Measurements from ENCODE around the gene SCTR. TPM values are rescaled to one million over a fixed set of nuclear protein-coding genes. Genes with fewer than 3 reads are reported as not detected.

Gene SCTR
- total and polyA plus RNA-seq, 2 of the 13 experiments (the other 11 are each of a cell fraction or from before 2014, with no cell fraction given) = not detected

DNA sequence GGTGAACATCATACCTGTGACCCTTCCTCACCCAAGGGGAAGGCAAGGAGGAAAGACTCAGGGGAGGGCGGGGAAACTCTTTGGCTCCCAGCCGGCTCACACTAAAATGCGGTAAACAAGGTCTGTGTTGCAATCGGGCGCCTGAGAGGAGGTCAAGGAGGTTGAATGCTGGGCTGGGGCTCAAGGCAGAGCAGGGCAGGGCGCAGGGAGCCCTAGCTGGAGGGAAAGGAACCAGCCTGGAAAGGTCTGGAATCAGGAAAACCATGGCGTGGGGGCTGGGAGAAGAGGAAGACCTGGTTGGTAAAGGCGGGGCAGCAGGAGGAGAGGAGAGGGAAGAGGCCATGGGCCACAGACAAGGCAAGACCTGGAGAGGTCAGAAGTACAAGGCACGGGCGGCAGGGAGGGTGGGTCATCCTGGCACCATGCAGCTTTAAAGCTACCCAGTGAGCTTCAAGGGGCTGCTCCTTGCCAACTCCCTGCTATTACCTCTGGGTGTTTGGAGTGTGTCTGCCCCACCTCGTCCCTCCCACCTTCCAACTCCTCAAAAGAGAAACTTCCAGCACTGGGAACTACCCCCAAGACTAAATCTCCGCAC, 97.4 kb downstream of the SCTR start (continued):
- no peak for TF ChIP-seq ATF7-NPFF (CRISPR knock-in tag; IDR thresholded peaks at IDR 0.05; ENCODE audit: low read depth)
- no peak; the same call in 1 of the 2 replicates for TF ChIP-seq ZMYM4 (CRISPR knock-in tag; IDR thresholded peaks at IDR 0.05)
- no peak for TF ChIP-seq ZSCAN30 (CRISPR knock-in tag; IDR thresholded peaks at IDR 0.05)
- TF ChIP-seq ZBTB20 (CRISPR knock-in tag; IDR thresholded peaks at IDR 0.05; ENCODE audit: borderline replicate concordance, low read depth) = peak; percentile 67; the same call in 1 of the 2 replicates
- TF ChIP-seq ZFP82 (CRISPR knock-in tag; IDR thresholded peaks at IDR 0.05; ENCODE audit: borderline replicate concordance) = no peak
- 0 out of 2 replicates have a peak, but pooled peaks have one; percentile 11 for TF ChIP-seq HMG20B (CRISPR knock-in tag; conservative IDR thresholded peaks at IDR 0.05)
- no peak for TF ChIP-seq SRF (IDR thresholded peaks at IDR 0.05; ENCODE audit: low read depth, low read length)
- peak; percentile 44; the same call in 1 of the 2 replicates for TF ChIP-seq NR2C2 (CRISPR knock-in tag; IDR thresholded peaks at IDR 0.05; ENCODE audit: borderline replicate concordance)
- no peak for TF ChIP-seq STAG1 (CRISPR knock-in tag; IDR thresholded peaks at IDR 0.05)
- TF ChIP-seq ZNF124 (CRISPR knock-in tag; IDR thresholded peaks at IDR 0.05) = no peak
- TF ChIP-seq KLF16 (CRISPR knock-in tag; IDR thresholded peaks at IDR 0.05) = 0 out of 4 replicates have a peak, but pooled peaks of 1 of the 2 experiments have one; percentile 65
- TF ChIP-seq, protein P1, sequence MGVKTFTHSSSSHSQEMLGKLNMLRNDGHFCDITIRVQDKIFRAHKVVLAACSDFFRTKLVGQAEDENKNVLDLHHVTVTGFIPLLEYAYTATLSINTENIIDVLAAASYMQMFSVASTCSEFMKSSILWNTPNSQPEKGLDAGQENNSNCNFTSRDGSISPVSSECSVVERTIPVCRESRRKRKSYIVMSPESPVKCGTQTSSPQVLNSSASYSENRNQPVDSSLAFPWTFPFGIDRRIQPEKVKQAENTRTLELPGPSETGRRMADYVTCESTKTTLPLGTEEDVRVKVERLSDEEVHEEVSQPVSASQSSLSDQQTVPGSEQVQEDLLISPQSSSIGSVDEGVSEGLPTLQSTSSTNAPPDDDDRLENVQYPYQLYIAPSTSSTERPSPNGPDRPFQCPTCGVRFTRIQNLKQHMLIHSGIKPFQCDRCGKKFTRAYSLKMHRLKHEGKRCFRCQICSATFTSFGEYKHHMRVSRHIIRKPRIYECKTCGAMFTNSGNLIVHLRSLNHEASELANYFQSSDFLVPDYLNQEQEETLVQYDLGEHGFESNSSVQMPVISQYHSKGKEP (CRISPR knock-in tag; IDR thresholded peaks at IDR 0.05) = no peak
- TF ChIP-seq NR1H2 (CRISPR knock-in tag; IDR thresholded peaks at IDR 0.05; ENCODE audit: borderline replicate concordance, low read depth) = no peak
- no peak for TF ChIP-seq ATRX (CRISPR knock-in tag; IDR thresholded peaks at IDR 0.05; ENCODE audit: borderline replicate concordance)
- TF ChIP-seq NFE2 (CRISPR knock-in tag; IDR thresholded peaks at IDR 0.05) = no peak
- TF ChIP-seq ZNF17 (CRISPR knock-in tag; IDR thresholded peaks at IDR 0.05) = no peak
- TF ChIP-seq NFKBIZ (CRISPR knock-in tag; IDR thresholded peaks at IDR 0.05) = 0 out of 2 replicates have a peak, but pooled peaks have one; percentile 25
- no peak for TF ChIP-seq ZFP62 (CRISPR knock-in tag; IDR thresholded peaks at IDR 0.05)
- no peak for TF ChIP-seq SOX6 (IDR thresholded peaks at IDR 0.05)
- peak; percentile 85 for TF ChIP-seq SOX6 (CRISPR knock-in tag; IDR thresholded peaks at IDR 0.05)
- no peak for TF ChIP-seq ZFP36L2 (CRISPR knock-in tag; IDR thresholded peaks at IDR 0.05)
- TF ChIP-seq CEBPG (CRISPR knock-in tag; IDR thresholded peaks at IDR 0.05) = peak; percentile 96
- no peak for TF ChIP-seq CENPT (CRISPR knock-in tag; IDR thresholded peaks at IDR 0.05; ENCODE audit: low read depth)
- TF ChIP-seq PHB2 (IDR thresholded peaks at IDR 0.05; ENCODE audit: partially characterized antibody) = no peak
- TF ChIP-seq KDM1A (CRISPR knock-in tag; IDR thresholded peaks at IDR 0.05) = no peak
- TF ChIP-seq NPAS2 (CRISPR knock-in tag; IDR thresholded peaks at IDR 0.05; ENCODE audit: borderline replicate concordance) = no peak
- TF ChIP-seq EZH2 (conservative IDR thresholded peaks at IDR 0.05; ENCODE audit: low read depth, low read length) = no peak
